HG03280 (cell line): Measurements from ENCODE around the gene IGSF9B.

Experiments used
- ATAC-seq: cut with Tn5 transposase; IDR thresholded peaks from one replicate; pipeline ENCODE4 v1.9.1; 2021; ENCODE audit warnings: mild to moderate bottlenecking, moderate library complexity; ENCODE audit not compliant: unreplicated experiment

Gene IGSF9B

GRCh38 chr11:133864756-133865155 lies 92.0 kb downstream of the IGSF9B start:
- no peak for ATAC-seq

- no peak for ATAC-seq
Measured at GRCh38 chr11:133860151-133860550, 96.6 kb downstream of the IGSF9B start.
